AG09319 (cell line): Measurements from ENCODE around the gene APBB1IP.

Experiments
- DNase-seq: peaks from one replicate; pipeline ENCODE4 v3.0.0-alpha.2; 2010; ENCODE audit warnings: low read depth; ENCODE audit errors: extremely low read depth
- CTCF ChIP-seq: IDR thresholded peaks from 2 replicates; pipeline ENCODE4 v1.5.1; 2011; ENCODE audit warnings: low read depth, mild to moderate bottlenecking, inconsistent platforms, low read length, moderate library complexity

APBB1IP gene

DNA sequence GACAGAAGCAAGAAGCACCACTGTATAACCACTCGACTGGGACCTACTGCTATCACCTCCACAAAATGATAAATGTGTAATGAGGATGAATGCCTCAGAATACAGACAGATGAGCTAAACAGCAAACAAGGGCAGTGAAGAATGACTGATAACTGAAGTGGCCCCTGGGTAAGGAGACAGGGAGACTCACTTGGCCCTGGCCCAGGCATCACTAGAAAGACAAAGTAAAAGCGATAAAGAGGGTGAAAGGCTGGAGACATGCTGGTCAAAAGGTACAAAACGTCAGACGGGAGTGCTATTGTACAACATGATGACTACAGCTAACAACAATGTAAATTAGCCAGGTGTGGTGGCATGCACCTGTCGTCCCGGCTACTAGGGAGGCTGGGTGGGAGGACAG is 27.8 kb upstream of the APBB1IP start:
- no peak for DNase-seq
- no peak for TF ChIP-seq CTCF

- TF ChIP-seq CTCF, result no peak
- no peak for DNase-seq
These were observed 25.2 kb upstream of the APBB1IP start for GRCh38 chr10:26412932-26413331.

GRCh38 chr10:26413375-26413774 is 24.8 kb upstream of the APBB1IP start:
- TF ChIP-seq CTCF, result no peak
- no peak for DNase-seq

DNA sequence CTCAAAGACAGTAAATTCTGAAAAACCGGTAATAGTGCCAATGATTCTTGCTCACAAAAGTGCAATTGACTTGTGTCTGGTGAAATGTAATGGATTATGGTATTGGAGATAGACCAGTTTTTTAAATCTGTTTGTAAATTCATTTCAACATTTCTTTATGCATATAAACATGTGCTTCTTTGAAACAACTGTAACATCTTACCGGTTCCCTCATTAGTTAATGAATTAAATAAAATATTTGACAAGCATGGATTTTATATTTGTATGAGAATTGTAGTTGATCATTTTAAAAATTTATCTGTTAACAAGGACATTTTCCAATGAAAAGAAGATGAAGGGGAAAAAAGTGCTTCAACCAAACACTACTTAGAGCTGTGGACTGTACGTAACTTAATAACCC is 21.0 kb upstream of the APBB1IP start:
- TF ChIP-seq CTCF, result no peak
- no peak for DNase-seq

DNA sequence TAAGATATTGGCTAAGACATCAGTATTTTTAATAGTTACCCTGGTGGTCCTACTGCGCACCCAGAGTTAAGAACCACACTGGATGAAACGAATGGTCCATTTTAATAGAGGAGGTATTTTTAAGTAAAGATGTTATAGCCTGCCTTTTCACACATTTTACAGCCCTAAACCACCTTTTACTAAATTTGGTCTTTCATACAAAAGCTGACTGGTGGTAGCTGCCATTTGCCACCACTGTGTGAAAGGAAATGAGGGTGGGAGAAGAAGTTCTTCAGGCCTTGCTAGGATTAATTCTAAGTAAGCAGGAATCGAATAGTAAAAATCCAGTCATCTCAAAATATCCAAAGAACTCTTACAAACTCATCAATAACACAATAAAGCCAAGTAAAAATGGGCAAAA is 15.2 kb upstream of the APBB1IP start:
- no peak for TF ChIP-seq CTCF
- DNase-seq, result no peak

DNA sequence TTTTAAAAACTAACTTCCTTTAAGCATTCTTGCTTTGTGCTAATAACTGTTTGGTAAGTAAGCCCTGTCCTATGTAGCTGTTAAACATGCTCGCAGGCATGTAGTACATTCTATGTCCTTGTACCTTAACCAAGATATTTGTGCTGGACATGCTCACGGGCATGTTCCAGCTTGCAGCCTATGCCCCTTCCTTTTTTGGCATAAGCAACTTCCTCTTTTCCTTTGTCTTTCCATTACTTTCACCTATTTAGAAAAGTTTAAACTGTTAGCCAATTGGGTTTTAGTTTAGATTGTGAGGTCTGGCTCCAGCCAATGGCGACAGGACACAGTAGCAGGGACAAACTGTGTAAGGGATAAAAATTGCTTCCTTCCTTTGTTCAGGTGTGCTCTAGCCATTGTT is 14.4 kb upstream of the APBB1IP start:
- TF ChIP-seq CTCF, result no peak
- no peak for DNase-seq

- DNase-seq, result no peak
- TF ChIP-seq CTCF, result no peak
These were observed 7.4 kb upstream of the APBB1IP start for GRCh38 chr10:26430641-26431163.
